Keratinocyte (primary cell): ENCODE results near the gene HOXA6. TPM values are rescaled to one million over a fixed set of nuclear protein-coding genes. Genes with fewer than 3 reads are reported as not detected.

ENCODE experiments used
- DNase-seq: peaks from one replicate; pipeline ENCODE4 v3.0.0-alpha.2; 2011; ENCODE audit warnings: low read depth, missing footprints, low spot score
- FAIRE-seq: peaks from 2 replicates; lab custom pipeline; 2011; peaks lifted over from hg19 to GRCh38; lab: Jason Lieb, UNC
- H2AFZ ChIP-seq: 2 replicates; pipeline ENCODE4 v1.6.0; 2012; ENCODE audit warnings: low read length, control low read depth, inconsistent platforms; ENCODE audit not compliant: control insufficient read depth
- H3K27ac ChIP-seq: 2 replicates; pipeline ENCODE4 v1.5.1; 2011; ENCODE audit warnings: low read length; ENCODE audit not compliant: control insufficient read depth, insufficient read depth
- H3K27me3 ChIP-seq: 3 replicates; pipeline ENCODE4 v1.6.0; 2011; ENCODE audit warnings: low read length; ENCODE audit not compliant: control insufficient read depth, insufficient read depth; ENCODE audit errors: extremely low read depth
- H3K36me3 ChIP-seq, 2 experiments: 2 replicates in 1 of 2; 3 replicates in 1 of 2; pipeline ENCODE4 v1.5.1; 2011; ENCODE audit warnings: low read length in 2 of 2, mild to moderate bottlenecking in 1 of 2; ENCODE audit not compliant: control insufficient read depth in 2 of 2, insufficient read depth in 2 of 2; ENCODE audit errors: extremely low read depth in 1 of 2
- H3K4me1 ChIP-seq: 3 replicates; pipeline ENCODE4 v1.5.1; 2011; ENCODE audit warnings: low read length; ENCODE audit not compliant: control insufficient read depth, insufficient read depth; ENCODE audit errors: extremely low read depth
- H3K4me2 ChIP-seq: 3 replicates; pipeline ENCODE4 v1.6.0; 2011; ENCODE audit warnings: low read depth, low read length; ENCODE audit not compliant: control insufficient read depth, insufficient read depth; ENCODE audit errors: extremely low read depth
- H3K4me3 ChIP-seq, 3 experiments: fragments of 200-600 bp in 1 of 3; sonication (generic) in 1 of 3; 2 replicates in 2 of 3; 3 replicates in 1 of 3; pipeline ENCODE4 v1.5.1; 2011 to 2016; ENCODE audit warnings: low read length in 3 of 3, mild to moderate bottlenecking in 3 of 3, control low read depth in 2 of 3, inconsistent platforms in 1 of 3, low read depth in 1 of 3, mixed read lengths in 1 of 3, mixed run types in 1 of 3, moderate library complexity in 1 of 3; ENCODE audit not compliant: control insufficient read depth in 2 of 3, insufficient read depth in 2 of 3; ENCODE audit errors: extremely low read depth in 1 of 3
- H3K79me2 ChIP-seq: 2 replicates; pipeline ENCODE4 v1.6.0; 2012; ENCODE audit warnings: low read length; ENCODE audit not compliant: control insufficient read depth, insufficient read depth
- H3K9ac ChIP-seq: 3 replicates; pipeline ENCODE4 v1.6.0; 2011; ENCODE audit warnings: low read length; ENCODE audit not compliant: control insufficient read depth, insufficient read depth; ENCODE audit errors: extremely low read depth
- H3K9me1 ChIP-seq: 3 replicates; pipeline ENCODE4 v1.6.0; 2011; ENCODE audit warnings: low read length; ENCODE audit not compliant: control insufficient read depth, insufficient read depth; ENCODE audit errors: extremely low read depth
- H3K9me3 ChIP-seq: 2 replicates; pipeline ENCODE4 v1.5.1; 2012; ENCODE audit warnings: low read depth, low read length; ENCODE audit not compliant: control insufficient read depth
- H4K20me1 ChIP-seq: 3 replicates; pipeline ENCODE4 v1.6.0; 2011; ENCODE audit warnings: low read length; ENCODE audit not compliant: control insufficient read depth, insufficient read depth; ENCODE audit errors: extremely low read depth
- EZH2 ChIP-seq: IDR thresholded peaks from one replicate; pipeline ENCODE4 v1.6.1; 2012; ENCODE audit warnings: inconsistent platforms, mild to moderate bottlenecking, low read length, moderate library complexity
- dilution Hi-C: fragments of 300-500 bp; cut with MboI; formaldehyde crosslinking; loops from one replicate; pipeline ENCODE4 v1.7.0; 2020; ENCODE audit warnings: low sequenced_read_pairs; ENCODE audit not compliant: extremely low pct_ligation_motif_present
- polyA plus RNA-seq, 5 experiments: library from polyadenylated mRNA; depleted of rRNA in 3 of 5; stranded (reverse) in 3 of 5; stranded (forward) in 1 of 5; unstranded in 1 of 5; fragments of >200 nt; gene quantifications; 1 replicate in 1 of 5; 2 replicates in 3 of 5; 3 replicates in 1 of 5; pipeline versions ENCODE4 v1.2.1 to v1.2.3, GENCODE V29; 2011 to 2012; ENCODE audit warnings: missing spikeins in 2 of 5, low read depth in 1 of 5, low replicate concordance in 1 of 5
- TF ChIP-seq, protein P1 (sequence below), 3 experiments: IDR thresholded peaks in 1 of 3; conservative IDR thresholded peaks in 1 of 3; optimal IDR thresholded peaks in 1 of 3; 2 replicates in 2 of 3; 3 replicates in 1 of 3; pipeline versions ENCODE3 to v1.5.1; 2011; ENCODE audit warnings: low read length in 3 of 3, mild to moderate bottlenecking in 3 of 3, moderate library complexity in 2 of 3, control low read depth in 1 of 3, inconsistent platforms in 1 of 3; ENCODE audit not compliant: insufficient read depth in 2 of 3; ENCODE audit errors: extremely low read depth in 1 of 3

HOXA6 gene
- polyA plus RNA-seq, 1 donor (not counting 4 experiments of a cell fraction or from before 2014, with no cell fraction given): 0.54 TPM

GRCh38 chr7:27106181-27106900, 41.2 kb downstream of the HOXA6 start:
- H3K27me3 ChIP-seq: no peaks in the 10 kb centered on the region
- peak overlapping the region; percentile 59 for H3K27ac ChIP-seq

GRCh38 chr7:27105301-27106031, 42.1 kb downstream of the HOXA6 start:
- no peak for FAIRE-seq
- Histone ChIP-seq H2AFZ (no peak overlapping the region), H4K20me1 (no peaks in the 10 kb centered on the region), H3K36me3 (peaks cover 0 to 10% of the 10 kb centered on the region in 2 experiments), H3K79me2 (peaks cover 24% of the 10 kb centered on the region), H3K27ac (peak overlapping the region; percentile 2), H3K9ac (peak overlapping the region; percentile 24), H3K4me2 (peak overlapping the region; percentile 76), H3K4me1 (peaks cover 38% of the 10 kb centered on the region), H3K27me3 (no peaks in the 10 kb centered on the region), H3K9me3 (no peaks in the 10 kb centered on the region), H3K9me1 (no peaks in the 10 kb centered on the region), H3K4me3 (no peak overlapping the region)
- dilution Hi-C loops: no loop called here
- DNase-seq: no peak
- TF ChIP-seq, protein P1, sequence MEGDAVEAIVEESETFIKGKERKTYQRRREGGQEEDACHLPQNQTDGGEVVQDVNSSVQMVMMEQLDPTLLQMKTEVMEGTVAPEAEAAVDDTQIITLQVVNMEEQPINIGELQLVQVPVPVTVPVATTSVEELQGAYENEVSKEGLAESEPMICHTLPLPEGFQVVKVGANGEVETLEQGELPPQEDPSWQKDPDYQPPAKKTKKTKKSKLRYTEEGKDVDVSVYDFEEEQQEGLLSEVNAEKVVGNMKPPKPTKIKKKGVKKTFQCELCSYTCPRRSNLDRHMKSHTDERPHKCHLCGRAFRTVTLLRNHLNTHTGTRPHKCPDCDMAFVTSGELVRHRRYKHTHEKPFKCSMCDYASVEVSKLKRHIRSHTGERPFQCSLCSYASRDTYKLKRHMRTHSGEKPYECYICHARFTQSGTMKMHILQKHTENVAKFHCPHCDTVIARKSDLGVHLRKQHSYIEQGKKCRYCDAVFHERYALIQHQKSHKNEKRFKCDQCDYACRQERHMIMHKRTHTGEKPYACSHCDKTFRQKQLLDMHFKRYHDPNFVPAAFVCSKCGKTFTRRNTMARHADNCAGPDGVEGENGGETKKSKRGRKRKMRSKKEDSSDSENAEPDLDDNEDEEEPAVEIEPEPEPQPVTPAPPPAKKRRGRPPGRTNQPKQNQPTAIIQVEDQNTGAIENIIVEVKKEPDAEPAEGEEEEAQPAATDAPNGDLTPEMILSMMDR (optimal IDR thresholded peaks at IDR 0.05 in 1 of 3, IDR thresholded peaks at IDR 0.05 in 1 of 3, conservative IDR thresholded peaks at IDR 0.05 in 1 of 3; ENCODE audit: extremely low read depth in 1 of 3, insufficient read depth in 2 of 3, low read length in 3 of 3): no peak
- no peak for TF ChIP-seq EZH2

More at GRCh38 chr7:27106181-27106900, 41.2 kb downstream of the HOXA6 start:
- Histone ChIP-seq H3K4me3 (peak overlapping the region in 2 of 3 experiments; percentile 39 to 46), H3K4me2 (peak overlapping the region; percentile 76), H3K79me2 (peaks cover 16% of the 10 kb centered on the region), H3K9ac (peak overlapping the region; percentile 67), H3K9me1 (no peaks in the 10 kb centered on the region), H3K9me3 (no peaks in the 10 kb centered on the region), H4K20me1 (no peaks in the 10 kb centered on the region), H2AFZ (no peak overlapping the region), H3K36me3 (peaks cover 0 to 1% of the 10 kb centered on the region in 2 experiments), H3K4me1 (peaks cover 37% of the 10 kb centered on the region)
- FAIRE-seq: no peak
- no peak for TF ChIP-seq EZH2
- TF ChIP-seq, protein P1 (optimal IDR thresholded peaks at IDR 0.05 in 1 of 3, IDR thresholded peaks at IDR 0.05 in 1 of 3, conservative IDR thresholded peaks at IDR 0.05 in 1 of 3; ENCODE audit: extremely low read depth in 1 of 3, insufficient read depth in 2 of 3, low read length in 3 of 3): no peak
- DNase-seq: no peak
- dilution Hi-C loops: no loop called here
